Brain microvascular endothelial cell (primary cell): ENCODE results near the gene PADI1.

Source experiments
- DNase-seq: peaks from one replicate; pipeline ENCODE4 v3.0.0-alpha.2; 2020
- H3K27ac ChIP-seq: fragments of 250-450 bp; sonication (Bioruptor Pico); 2 replicates; pipeline ENCODE4 v1.5.1; 2020; ENCODE audit warnings: mild to moderate bottlenecking, moderate library complexity
- H3K27me3 ChIP-seq: fragments of 250-450 bp; sonication (Bioruptor Pico); replicated peaks from 2 replicates; pipeline ENCODE4 v1.5.1; 2020; ENCODE audit warnings: mild to moderate bottlenecking
- H3K36me3 ChIP-seq: fragments of 250-450 bp; sonication (Bioruptor Pico); replicated peaks from 2 replicates; pipeline ENCODE4 v1.5.1; 2020; ENCODE audit warnings: mild to moderate bottlenecking
- H3K4me3 ChIP-seq: 2 replicates; pipeline ENCODE4 v1.5.1; 2011; ENCODE audit warnings: low read depth, mild to moderate bottlenecking, control low read depth, low read length, moderate library complexity
- CTCF ChIP-seq: IDR thresholded peaks from 2 replicates; pipeline ENCODE4 v1.5.1; 2011; ENCODE audit warnings: low read depth, mild to moderate bottlenecking, moderate library complexity, low read length, control low read depth, inconsistent platforms; ENCODE audit errors: missing control alignments
- in situ Hi-C: cut with HindIII; loops from 2 replicates; pipeline ENCODE4 v1.10.0; 2017; ENCODE audit warnings: low sequenced_read_pairs, low pct_ligation_motif_present

PADI1 gene

GRCh38 chr1:17167041-17167785, 37.7 kb upstream of the PADI1 start:
- Histone ChIP-seq H3K4me3 (no peak overlapping the region), H3K27me3 (no peaks in the 10 kb centered on the region), H3K36me3 (no peaks in the 10 kb centered on the region), H3K27ac (no peak overlapping the region)
- DNase-seq, result no peak
- in situ Hi-C loops, result no loop called here
- TF ChIP-seq CTCF, result no peak

DNA sequence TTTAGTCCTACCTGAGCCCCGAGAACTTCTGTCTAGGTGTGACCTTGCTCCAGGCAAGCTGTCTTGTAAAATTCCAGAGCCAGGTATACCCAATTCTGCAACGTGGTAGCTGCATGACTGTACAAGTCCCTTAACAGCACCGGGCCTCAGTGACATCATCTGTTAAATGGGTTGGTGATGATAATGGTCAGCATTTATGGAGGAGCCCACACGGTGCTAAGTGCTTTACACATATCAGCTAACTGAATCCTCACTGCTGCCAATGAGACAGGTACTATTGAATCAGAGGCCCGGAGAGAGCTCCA, 37.2 kb upstream of the PADI1 start:
- H3K27ac ChIP-seq, result peak overlapping the region; percentile 84
- no peaks in the 10 kb centered on the region for H3K36me3 ChIP-seq
- no peak overlapping the region for H3K4me3 ChIP-seq
- DNase-seq, result no peak
- H3K27me3 ChIP-seq, result no peaks in the 10 kb centered on the region
- no peak for TF ChIP-seq CTCF
- in situ Hi-C loops, result no loop called here

DNA sequence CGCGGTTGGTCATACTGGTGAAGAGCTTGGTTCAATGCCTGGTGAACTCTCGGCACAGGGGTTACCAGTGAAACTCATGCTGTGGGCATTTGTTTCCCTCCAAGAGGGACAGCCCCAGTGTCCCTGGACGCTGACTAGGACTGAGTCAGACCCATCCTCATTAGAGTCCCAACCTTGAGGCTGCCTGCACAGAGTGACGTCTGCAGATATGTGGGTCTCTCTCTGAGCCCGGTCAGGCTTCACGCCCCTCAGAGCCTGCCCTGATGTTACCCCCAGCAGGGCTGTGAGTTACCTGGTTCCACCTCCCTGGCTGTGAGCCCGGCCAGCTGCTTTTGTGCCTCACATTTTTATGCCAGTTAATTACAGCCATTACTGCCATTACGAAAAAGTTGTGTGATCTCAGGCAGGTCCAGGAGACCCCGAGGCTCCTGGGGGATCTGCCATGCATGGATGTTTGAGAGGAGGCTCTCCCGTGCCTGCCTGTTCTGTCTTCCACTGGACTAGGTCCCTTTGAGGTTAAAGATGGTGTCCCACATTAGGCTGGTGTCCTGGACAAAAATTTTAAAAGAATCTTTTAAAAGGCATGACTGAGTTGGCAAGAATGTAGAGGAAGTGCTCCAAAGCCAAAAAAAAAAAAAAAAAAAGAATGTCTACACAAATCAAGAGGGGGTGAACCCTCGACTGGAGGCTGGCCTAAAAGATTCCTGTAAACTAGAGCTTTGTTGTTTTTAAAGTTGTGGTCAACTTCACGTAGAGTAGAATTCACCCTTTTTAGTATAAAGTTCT, 36.6 kb upstream of the PADI1 start:
- DNase-seq, result peak; percentile 74

DNA sequence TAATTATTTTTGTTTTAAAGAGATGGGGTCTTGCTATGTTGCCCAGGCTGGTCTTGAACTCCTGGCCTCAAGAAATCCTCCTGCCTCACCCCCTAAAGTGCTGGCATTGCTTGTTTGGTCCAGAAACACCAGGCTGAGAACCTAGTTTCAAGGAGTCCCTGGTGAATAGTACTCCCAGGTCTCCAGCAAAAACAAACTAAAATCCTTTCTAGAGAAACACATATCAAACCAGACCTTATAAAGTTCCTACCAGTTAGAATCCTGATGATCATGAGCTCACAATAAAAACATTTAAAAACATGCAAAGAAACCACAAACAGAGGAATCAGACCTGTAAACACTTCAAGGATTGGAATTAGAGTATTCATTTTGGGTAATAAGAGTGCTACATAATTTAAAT, 34.4 kb upstream of the PADI1 start:
- Histone ChIP-seq H3K36me3 (no peaks in the 10 kb centered on the region), H3K27me3 (no peaks in the 10 kb centered on the region), H3K4me3 (no peak overlapping the region), H3K27ac (no peak overlapping the region)
- in situ Hi-C loops, result no loop called here
- no peak for TF ChIP-seq CTCF
- DNase-seq, result no peak

More for the DNA sequence above, 36.6 kb upstream of the PADI1 start:
- no peak for TF ChIP-seq CTCF
- H3K4me3 ChIP-seq, result no peak overlapping the region
- no peaks in the 10 kb centered on the region for H3K36me3 ChIP-seq
- no peaks in the 10 kb centered on the region for H3K27me3 ChIP-seq
- in situ Hi-C loops, result no loop called here
- peak overlapping the region; percentile 84 for H3K27ac ChIP-seq

GRCh38 chr1:17173217-17173616, 31.7 kb upstream of the PADI1 start:
- H3K4me3 ChIP-seq, result no peak overlapping the region
- no peak for DNase-seq
- no peaks in the 10 kb centered on the region for H3K27me3 ChIP-seq
- TF ChIP-seq CTCF, result no peak
- in situ Hi-C loops, result no loop called here
- no peaks in the 10 kb centered on the region for H3K36me3 ChIP-seq
- no peak overlapping the region for H3K27ac ChIP-seq
